T-helper 1 cell treated with Interleukin-12 subunit alpha and Interleukin-12 subunit beta and Interleukin-4 antibody, amounts not matched to agents 30 μg/mL and 1 μg/mL, for 36 hours (primary cell): ENCODE results near the gene TIPARP.
"Not testable (repeated sequence)": the region's sequence is repeated elsewhere in the genome, so short reads cannot be mapped to it uniquely, and the experiment has no call there.

Experiments used
- H3K27ac Mint-ChIP-seq: one replicate; pipeline ENCODE4 v1.8.0; 2021; ENCODE audit warnings: mild to moderate bottlenecking, mixed read lengths
- H3K27me3 Mint-ChIP-seq: one replicate; pipeline ENCODE4 v1.8.0; 2021; ENCODE audit warnings: low read depth, mixed read lengths
- H3K36me3 Mint-ChIP-seq: one replicate; pipeline ENCODE4 v1.8.0; 2021; ENCODE audit warnings: low read depth, mixed read lengths
- H3K4me1 Mint-ChIP-seq: one replicate; pipeline ENCODE4 v1.8.0; 2021; ENCODE audit warnings: low read depth, mixed read lengths
- H3K4me3 Mint-ChIP-seq: one replicate; pipeline ENCODE4 v1.8.0; 2021; ENCODE audit warnings: mild to moderate bottlenecking, moderate library complexity, mixed read lengths
- H3K9me3 Mint-ChIP-seq: one replicate; pipeline ENCODE4 v1.8.0; 2021; ENCODE audit warnings: mixed read lengths

Gene TIPARP

GRCh38 chr3:156704370-156705036, 30.1 kb downstream of the TIPARP start:
- Mint-ChIP-seq H3K36me3 (peaks cover 49% of the 10 kb centered on the region), H3K4me3 (no peak overlapping the region), H3K4me1 (peaks cover 43% of the 10 kb centered on the region), H3K27ac (no peak overlapping the region), H3K9me3 (no peaks in the 10 kb centered on the region), H3K27me3 (no peaks in the 10 kb centered on the region)

DNA sequence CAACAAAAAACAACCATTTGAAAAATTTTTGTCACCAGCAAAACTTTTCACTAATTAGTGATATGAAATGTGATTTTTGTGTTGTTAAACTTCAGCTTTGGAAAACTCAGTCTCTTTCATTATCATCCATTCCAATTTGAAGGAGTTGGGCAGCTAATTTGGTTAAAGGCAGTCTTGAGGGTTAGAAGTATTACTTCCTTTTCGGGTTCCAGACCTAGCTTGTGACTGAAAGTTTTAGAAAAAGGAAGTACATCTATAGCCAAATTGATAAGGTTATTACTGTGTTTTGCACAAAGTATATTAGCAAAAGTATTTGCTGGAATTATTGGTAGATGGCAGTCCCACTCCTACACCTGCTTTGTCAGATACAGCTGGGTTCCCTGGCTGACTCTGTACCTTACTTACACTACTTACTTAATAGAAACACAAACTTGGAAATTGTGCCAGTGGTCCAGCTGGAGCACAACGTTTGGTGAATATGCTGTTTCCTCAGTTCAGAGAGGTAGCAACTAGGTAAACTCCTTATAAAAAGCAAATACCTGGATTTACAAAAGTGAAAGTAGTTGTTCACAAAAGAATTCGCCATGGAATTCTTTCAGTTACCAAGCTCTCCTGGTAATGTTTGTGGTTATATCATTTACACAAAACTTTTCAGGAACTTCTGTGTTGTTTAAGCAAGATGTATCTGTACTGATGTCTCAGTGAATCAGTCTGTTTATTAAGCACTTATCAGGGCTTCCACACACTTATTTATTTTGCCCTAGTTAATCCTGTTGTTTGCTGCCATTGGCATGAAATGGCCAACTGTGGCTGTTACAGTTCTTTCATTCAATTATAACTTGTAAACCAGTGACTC, 31.6 kb downstream of the TIPARP start:
- Mint-ChIP-seq H3K27me3 (no peaks in the 10 kb centered on the region), H3K27ac (no peak overlapping the region), H3K4me3 (no peak overlapping the region), H3K9me3 (no peaks in the 10 kb centered on the region), H3K36me3 (peaks cover 52% of the 10 kb centered on the region), H3K4me1 (peaks cover 33% of the 10 kb centered on the region)

DNA sequence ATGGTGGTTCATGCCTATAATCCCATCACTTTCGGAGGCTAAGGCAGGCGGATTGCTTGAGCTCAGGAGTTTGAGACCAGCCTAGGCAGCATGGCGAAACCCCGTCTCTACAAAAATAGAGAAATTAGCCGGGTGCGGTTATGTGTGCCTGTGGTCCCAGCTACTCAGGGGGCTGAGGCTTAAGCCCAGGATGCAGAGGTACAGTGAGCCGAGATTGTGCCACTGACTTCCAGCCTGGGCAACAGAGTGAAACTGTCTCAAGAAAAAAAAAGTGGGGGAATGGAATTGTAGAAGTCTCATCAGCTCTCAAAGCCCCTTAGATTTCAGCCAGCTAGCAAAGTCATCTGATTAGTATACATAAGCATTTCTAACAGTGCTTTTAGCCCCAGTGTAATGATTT, 33.2 kb downstream of the TIPARP start:
- Mint-ChIP-seq H3K27me3 (no peaks in the 10 kb centered on the region), H3K27ac (no peak overlapping the region), H3K9me3 (no peaks in the 10 kb centered on the region), H3K4me1 (peaks cover 23% of the 10 kb centered on the region), H3K36me3 (peaks cover 45% of the 10 kb centered on the region), H3K4me3 (no peak overlapping the region)

- H3K36me3 Mint-ChIP-seq: peaks cover 45% of the 10 kb centered on the region
- H3K4me1 Mint-ChIP-seq: peaks cover 10% of the 10 kb centered on the region
- H3K27ac Mint-ChIP-seq: no peak overlapping the region
- H3K27me3 Mint-ChIP-seq: no peaks in the 10 kb centered on the region
- H3K4me3 Mint-ChIP-seq: no peak overlapping the region
- no peaks in the 10 kb centered on the region for H3K9me3 Mint-ChIP-seq
Observed at GRCh38 chr3:156710429-156710828, 36.0 kb downstream of the TIPARP start.

DNA sequence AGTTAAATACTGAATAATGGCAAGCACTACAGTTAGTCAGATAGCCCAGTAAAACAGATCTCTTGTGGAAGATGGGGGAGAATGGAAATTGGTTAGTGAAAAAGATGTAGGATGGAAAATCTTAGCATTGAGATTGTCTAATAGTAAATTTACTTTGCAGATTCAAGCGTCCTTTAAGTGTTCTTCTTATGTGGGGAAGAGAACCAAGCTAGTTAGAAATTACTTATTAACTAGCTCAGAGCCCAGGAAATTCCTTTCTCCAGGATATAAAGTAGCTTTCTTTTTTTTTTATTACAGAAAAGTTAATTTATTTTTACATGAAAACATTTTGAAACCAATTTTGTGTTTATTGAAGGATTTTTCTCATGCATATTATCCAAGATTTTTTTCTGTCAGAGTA, 36.7 kb downstream of the TIPARP start:
- H3K27me3 Mint-ChIP-seq: no peaks in the 10 kb centered on the region
- H3K27ac Mint-ChIP-seq: no peak overlapping the region
- H3K9me3 Mint-ChIP-seq: no peaks in the 10 kb centered on the region
- H3K4me3 Mint-ChIP-seq: no peak overlapping the region
- H3K36me3 Mint-ChIP-seq: peaks cover 52% of the 10 kb centered on the region
- H3K4me1 Mint-ChIP-seq: peaks cover 5% of the 10 kb centered on the region

DNA sequence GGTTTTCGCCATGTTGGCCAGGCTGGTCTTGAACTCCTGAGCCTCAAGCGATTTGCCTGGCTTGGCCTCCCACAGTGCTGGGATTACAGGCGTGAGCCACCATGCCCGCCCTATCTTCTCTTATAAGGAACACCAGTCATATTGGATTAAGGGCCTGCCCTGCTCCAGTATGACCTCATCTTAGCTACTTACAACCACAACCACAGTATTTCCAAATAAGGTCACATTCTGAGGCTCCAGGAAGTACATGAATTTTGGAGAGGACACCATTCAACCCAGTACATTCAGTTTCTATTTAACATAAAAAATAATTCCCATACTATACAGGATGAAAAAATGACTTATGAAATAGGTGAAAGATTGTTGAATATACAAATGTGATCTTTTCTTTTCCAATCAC, 37.6 kb downstream of the TIPARP start:
- not testable (repeated sequence) for H3K4me1 Mint-ChIP-seq, H3K9me3 Mint-ChIP-seq, H3K27ac Mint-ChIP-seq, H3K4me3 Mint-ChIP-seq, H3K27me3 Mint-ChIP-seq
- H3K36me3 Mint-ChIP-seq: peaks cover 52% of the 10 kb centered on the region

GRCh38 chr3:156716105-156716862, 41.9 kb downstream of the TIPARP start:
- peaks cover 5% of the 10 kb centered on the region for H3K4me1 Mint-ChIP-seq

DNA sequence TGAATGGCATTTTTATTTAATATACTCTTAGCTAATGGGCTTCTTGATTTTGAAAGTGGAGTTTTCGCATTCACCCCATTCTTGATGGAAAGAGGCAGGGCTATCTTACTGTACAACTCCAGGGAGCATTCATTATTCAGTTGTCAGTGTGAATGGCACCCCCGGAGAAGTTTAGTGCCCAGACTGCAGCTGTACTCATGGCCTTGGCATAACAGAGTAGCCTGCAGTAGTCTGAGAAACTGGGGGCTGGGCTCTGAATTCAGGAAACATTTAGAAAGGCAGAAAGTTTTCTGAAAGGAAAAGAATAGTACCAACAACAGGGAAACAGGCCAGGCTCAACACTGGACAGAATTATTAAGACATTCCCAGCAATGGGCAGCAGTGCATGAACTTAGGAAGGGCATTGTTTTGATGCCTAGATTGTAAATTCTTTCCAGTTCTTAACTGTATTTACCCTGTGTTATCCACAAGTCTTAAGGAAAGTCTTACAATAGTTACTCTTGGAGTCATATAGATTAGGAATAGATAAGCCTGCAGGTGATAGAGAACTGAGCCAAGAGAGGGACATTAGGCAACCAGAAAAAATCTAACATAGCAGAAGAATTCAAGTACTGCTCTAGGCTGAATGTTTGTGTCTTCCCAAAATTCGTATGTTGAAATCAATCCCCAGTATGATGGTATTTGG, 44.4 kb downstream of the TIPARP start:
- H3K4me3 Mint-ChIP-seq: no peak overlapping the region
- no peaks in the 10 kb centered on the region for H3K27me3 Mint-ChIP-seq
- no peak overlapping the region for H3K27ac Mint-ChIP-seq
- H3K36me3 Mint-ChIP-seq: peaks cover 45% of the 10 kb centered on the region
- H3K4me1 Mint-ChIP-seq: peaks cover 17% of the 10 kb centered on the region
- no peaks in the 10 kb centered on the region for H3K9me3 Mint-ChIP-seq

More at GRCh38 chr3:156716105-156716862, 41.9 kb downstream of the TIPARP start:
- Mint-ChIP-seq H3K27me3 (no peaks in the 10 kb centered on the region), H3K9me3 (no peaks in the 10 kb centered on the region), H3K4me3 (no peak overlapping the region), H3K36me3 (peaks cover 38% of the 10 kb centered on the region), H3K27ac (no peak overlapping the region)

GRCh38 chr3:156720826-156721225, 46.4 kb downstream of the TIPARP start:
- H3K27ac Mint-ChIP-seq: no peak overlapping the region
- H3K36me3 Mint-ChIP-seq: peaks cover 32% of the 10 kb centered on the region
- no peaks in the 10 kb centered on the region for H3K27me3 Mint-ChIP-seq
- H3K4me1 Mint-ChIP-seq: peaks cover 17% of the 10 kb centered on the region
- no peaks in the 10 kb centered on the region for H3K9me3 Mint-ChIP-seq
- no peak overlapping the region for H3K4me3 Mint-ChIP-seq

GRCh38 chr3:156721687-156722618, 47.6 kb downstream of the TIPARP start:
- Mint-ChIP-seq H3K36me3 (peaks cover 27% of the 10 kb centered on the region), H3K27me3 (no peaks in the 10 kb centered on the region), H3K4me1 (peaks cover 17% of the 10 kb centered on the region), H3K4me3 (no peak overlapping the region), H3K9me3 (no peaks in the 10 kb centered on the region), H3K27ac (no peak overlapping the region)

DNA sequence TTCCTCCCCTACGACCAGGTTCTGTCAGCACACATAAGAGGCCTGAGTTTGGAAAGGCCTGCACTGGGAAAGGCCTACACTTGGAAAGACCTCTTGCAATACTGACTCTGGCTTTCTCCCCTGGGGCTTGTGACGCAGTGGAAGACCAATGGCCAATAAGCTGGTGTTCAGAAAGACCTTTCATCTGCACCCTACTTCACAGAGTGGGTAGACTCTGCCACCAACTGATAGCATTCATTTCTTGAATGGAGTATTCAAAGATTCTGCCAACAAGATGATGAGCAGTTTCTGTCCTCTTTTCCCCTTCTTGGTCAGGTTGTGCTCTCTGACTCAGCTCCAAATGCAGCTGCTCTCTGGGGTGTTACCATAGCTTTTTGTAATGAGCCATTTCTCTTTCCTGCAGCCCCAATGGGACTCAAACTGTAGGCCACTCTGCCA, 48.8 kb downstream of the TIPARP start:
- no peak overlapping the region for H3K27ac Mint-ChIP-seq
- H3K36me3 Mint-ChIP-seq: peaks cover 30% of the 10 kb centered on the region
- H3K9me3 Mint-ChIP-seq: no peaks in the 10 kb centered on the region
- no peaks in the 10 kb centered on the region for H3K27me3 Mint-ChIP-seq
- H3K4me1 Mint-ChIP-seq: peaks cover 21% of the 10 kb centered on the region
- H3K4me3 Mint-ChIP-seq: no peak overlapping the region

- Mint-ChIP-seq H3K4me3 (no peak overlapping the region), H3K9me3 (no peaks in the 10 kb centered on the region), H3K4me1 (peaks cover 19% of the 10 kb centered on the region), H3K36me3 (peaks cover 26% of the 10 kb centered on the region), H3K27me3 (no peaks in the 10 kb centered on the region), H3K27ac (no peak overlapping the region)
Observed at GRCh38 chr3:156725682-156726081, 51.3 kb downstream of the TIPARP start.

DNA sequence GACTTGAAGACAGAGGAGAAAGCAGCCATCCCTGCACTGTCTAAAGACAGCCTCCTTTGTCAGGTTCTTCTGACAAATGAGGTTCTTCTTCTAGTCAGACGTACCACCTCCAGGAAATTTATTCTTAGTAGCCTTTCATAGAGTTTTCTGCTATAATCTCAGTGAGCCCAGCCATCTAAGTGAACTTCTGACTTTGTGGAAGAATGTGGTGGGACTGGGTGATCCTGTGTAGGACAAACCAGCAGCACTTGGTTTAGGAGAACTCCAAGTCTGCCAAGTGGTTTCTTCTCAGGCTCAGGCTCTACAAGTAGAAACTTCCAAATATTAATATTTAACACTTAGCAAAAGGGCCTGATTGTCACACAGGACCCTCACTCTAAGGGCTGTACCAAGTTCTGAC, 52.1 kb downstream of the TIPARP start:
- Mint-ChIP-seq H3K27ac (no peak overlapping the region), H3K4me3 (no peak overlapping the region), H3K4me1 (peaks cover 19% of the 10 kb centered on the region), H3K9me3 (no peaks in the 10 kb centered on the region), H3K27me3 (no peaks in the 10 kb centered on the region), H3K36me3 (peaks cover 26% of the 10 kb centered on the region)
